Epithelial cell of esophagus (primary cell): ENCODE results near the gene ALDH18A1.

Source experiments
- DNase-seq: peaks from one replicate; pipeline ENCODE4 v3.0.0; 2010; ENCODE audit warnings: low read depth
- H3K4me3 ChIP-seq: 2 replicates; pipeline ENCODE4 v1.5.1; 2011; ENCODE audit warnings: mild to moderate bottlenecking, low read length, control low read depth
- TF ChIP-seq, protein P1 (sequence below): IDR thresholded peaks from 2 replicates; pipeline ENCODE4 v1.5.1; 2011; ENCODE audit warnings: low read depth, mild to moderate bottlenecking, low read length, control low read depth, inconsistent platforms; ENCODE audit not compliant: insufficient read depth; ENCODE audit errors: missing control alignments

The ALDH18A1 gene

GRCh38 chr10:95559896-95560277, 96.6 kb downstream of the ALDH18A1 start:
- no peak overlapping the region for H3K4me3 ChIP-seq
- TF ChIP-seq, protein P1, sequence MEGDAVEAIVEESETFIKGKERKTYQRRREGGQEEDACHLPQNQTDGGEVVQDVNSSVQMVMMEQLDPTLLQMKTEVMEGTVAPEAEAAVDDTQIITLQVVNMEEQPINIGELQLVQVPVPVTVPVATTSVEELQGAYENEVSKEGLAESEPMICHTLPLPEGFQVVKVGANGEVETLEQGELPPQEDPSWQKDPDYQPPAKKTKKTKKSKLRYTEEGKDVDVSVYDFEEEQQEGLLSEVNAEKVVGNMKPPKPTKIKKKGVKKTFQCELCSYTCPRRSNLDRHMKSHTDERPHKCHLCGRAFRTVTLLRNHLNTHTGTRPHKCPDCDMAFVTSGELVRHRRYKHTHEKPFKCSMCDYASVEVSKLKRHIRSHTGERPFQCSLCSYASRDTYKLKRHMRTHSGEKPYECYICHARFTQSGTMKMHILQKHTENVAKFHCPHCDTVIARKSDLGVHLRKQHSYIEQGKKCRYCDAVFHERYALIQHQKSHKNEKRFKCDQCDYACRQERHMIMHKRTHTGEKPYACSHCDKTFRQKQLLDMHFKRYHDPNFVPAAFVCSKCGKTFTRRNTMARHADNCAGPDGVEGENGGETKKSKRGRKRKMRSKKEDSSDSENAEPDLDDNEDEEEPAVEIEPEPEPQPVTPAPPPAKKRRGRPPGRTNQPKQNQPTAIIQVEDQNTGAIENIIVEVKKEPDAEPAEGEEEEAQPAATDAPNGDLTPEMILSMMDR: no peak

DNA sequence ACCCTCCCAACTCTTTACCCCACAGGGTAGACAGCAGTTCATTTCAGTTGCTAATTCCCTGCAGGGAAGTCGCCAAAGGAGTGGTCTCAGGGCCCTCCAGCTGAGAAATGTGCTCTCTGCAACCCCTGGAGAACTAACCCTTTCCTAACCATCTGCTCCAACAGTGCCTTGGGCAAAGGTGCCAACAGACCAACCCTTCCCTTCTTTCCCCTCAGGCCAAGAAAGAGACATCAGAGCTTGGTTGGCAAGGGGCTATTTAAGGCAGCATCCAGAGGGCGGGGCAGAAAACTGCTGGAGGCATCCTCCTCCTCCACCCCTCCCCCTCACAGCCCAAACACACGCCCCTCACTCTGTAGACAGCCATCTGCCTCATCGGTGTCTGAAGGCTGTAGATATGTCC, 97.0 kb downstream of the ALDH18A1 start:
- H3K4me3 ChIP-seq: no peak overlapping the region
- TF ChIP-seq, protein P1: no peak
- DNase-seq: no peak

More at GRCh38 chr10:95559896-95560277, 96.6 kb downstream of the ALDH18A1 start:
- DNase-seq: no peak

GRCh38 chr10:95558593-95559320, 97.8 kb downstream of the ALDH18A1 start:
- DNase-seq: no peak
- TF ChIP-seq, protein P1: no peak
- H3K4me3 ChIP-seq: no peak overlapping the region

- TF ChIP-seq, protein P1: no peak
- DNase-seq: no peak
Measured at GRCh38 chr10:95556994-95557767, 99.3 kb downstream of the ALDH18A1 start.

More at GRCh38 chr10:95556994-95557767, 99.3 kb downstream of the ALDH18A1 start:
- H3K4me3 ChIP-seq: no peak overlapping the region
